ENCODE results near the gene FAM240A. TPM values are rescaled to one million over a fixed set of nuclear protein-coding genes. Genes with fewer than 3 reads are reported as not detected.

The FAM240A gene
- total RNA-seq, 1 donor from 2014 or later, result not detected

GRCh38 chr3:46672349-46672695, 60.0 kb downstream of the FAM240A start:
- TF ChIP-seq, protein P1, sequence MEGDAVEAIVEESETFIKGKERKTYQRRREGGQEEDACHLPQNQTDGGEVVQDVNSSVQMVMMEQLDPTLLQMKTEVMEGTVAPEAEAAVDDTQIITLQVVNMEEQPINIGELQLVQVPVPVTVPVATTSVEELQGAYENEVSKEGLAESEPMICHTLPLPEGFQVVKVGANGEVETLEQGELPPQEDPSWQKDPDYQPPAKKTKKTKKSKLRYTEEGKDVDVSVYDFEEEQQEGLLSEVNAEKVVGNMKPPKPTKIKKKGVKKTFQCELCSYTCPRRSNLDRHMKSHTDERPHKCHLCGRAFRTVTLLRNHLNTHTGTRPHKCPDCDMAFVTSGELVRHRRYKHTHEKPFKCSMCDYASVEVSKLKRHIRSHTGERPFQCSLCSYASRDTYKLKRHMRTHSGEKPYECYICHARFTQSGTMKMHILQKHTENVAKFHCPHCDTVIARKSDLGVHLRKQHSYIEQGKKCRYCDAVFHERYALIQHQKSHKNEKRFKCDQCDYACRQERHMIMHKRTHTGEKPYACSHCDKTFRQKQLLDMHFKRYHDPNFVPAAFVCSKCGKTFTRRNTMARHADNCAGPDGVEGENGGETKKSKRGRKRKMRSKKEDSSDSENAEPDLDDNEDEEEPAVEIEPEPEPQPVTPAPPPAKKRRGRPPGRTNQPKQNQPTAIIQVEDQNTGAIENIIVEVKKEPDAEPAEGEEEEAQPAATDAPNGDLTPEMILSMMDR (IDR thresholded peaks at IDR 0.05; ENCODE audit: partially characterized antibody, unreplicated experiment), result no peak
- Mint-ChIP-seq H3K36me3 (ENCODE audit: unreplicated experiment) (no peaks in the 10 kb centered on the region), H3K9me3 (ENCODE audit: unreplicated experiment) (peaks cover 5% of the 10 kb centered on the region), H3K4me3 (ENCODE audit: unreplicated experiment) (no peak overlapping the region), H3K27me3 (ENCODE audit: unreplicated experiment) (peaks cover 3% of the 10 kb centered on the region), H3K27ac (ENCODE audit: unreplicated experiment) (no peak overlapping the region), H3K4me1 (ENCODE audit: low read depth, unreplicated experiment) (peaks cover 10% of the 10 kb centered on the region)
- DNase-seq, result no peak

- H3K4me3 Mint-ChIP-seq (ENCODE audit: unreplicated experiment), result no peak overlapping the region
- H3K27ac Mint-ChIP-seq (ENCODE audit: unreplicated experiment), result no peak overlapping the region
- H3K27me3 Mint-ChIP-seq (ENCODE audit: unreplicated experiment), result peaks cover 2% of the 10 kb centered on the region
- no peaks in the 10 kb centered on the region for H3K36me3 Mint-ChIP-seq (ENCODE audit: unreplicated experiment)
- peak; percentile 1 for DNase-seq
- TF ChIP-seq, protein P1 (IDR thresholded peaks at IDR 0.05; ENCODE audit: partially characterized antibody, unreplicated experiment), result no peak
- H3K4me1 Mint-ChIP-seq (ENCODE audit: low read depth, unreplicated experiment), result peaks cover 2% of the 10 kb centered on the region
- H3K9me3 Mint-ChIP-seq (ENCODE audit: unreplicated experiment), result peaks cover 3% of the 10 kb centered on the region
Measured at GRCh38 chr3:46673151-46674030, 61.1 kb downstream of the FAM240A start.

DNA sequence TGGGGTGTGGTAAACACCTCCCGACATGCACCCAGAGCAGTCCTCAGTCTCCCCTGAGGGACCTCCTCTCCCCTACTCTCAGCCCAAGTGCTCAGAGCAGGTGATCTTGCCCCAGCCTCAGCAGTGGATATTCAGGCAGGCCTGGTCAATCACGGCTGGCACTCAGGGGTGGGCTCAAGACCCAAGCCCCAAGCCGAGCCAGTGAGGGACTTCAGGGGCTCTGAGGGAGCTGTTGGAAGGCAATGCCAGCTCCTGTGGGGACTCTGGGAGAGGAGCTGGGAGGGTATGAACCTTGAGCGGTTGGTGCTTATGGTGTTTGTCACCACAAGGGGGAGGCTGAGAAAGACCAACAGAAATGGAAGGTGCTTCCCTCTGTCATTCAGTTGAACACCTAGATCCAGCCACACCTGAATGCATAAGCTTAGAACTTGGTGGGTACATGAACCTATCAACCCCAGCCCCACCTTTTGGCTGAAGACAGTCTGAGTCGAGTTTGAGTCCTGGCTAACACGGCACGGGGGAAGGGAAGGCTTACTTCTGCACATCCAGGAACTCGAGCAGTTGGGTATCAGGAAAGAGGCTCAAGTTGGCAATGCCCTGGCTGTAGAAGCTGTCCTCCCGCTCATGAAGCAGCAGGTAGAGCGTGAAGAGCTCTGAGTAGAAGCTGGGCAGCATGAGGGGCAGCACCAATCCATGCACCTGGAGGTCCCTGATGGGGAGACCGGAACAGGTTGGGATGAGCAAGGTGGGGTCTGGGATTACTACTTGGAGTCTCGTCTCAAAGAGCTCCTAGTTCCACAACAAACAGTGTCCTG, 61.9 kb downstream of the FAM240A start:
- TF ChIP-seq, protein P1 (IDR thresholded peaks at IDR 0.05; ENCODE audit: partially characterized antibody, unreplicated experiment), result peak; percentile 26
- Mint-ChIP-seq H3K27me3 (ENCODE audit: unreplicated experiment) (peaks cover 2% of the 10 kb centered on the region), H3K27ac (ENCODE audit: unreplicated experiment) (no peak overlapping the region)

GRCh38 chr3:46675426-46675825, 63.1 kb downstream of the FAM240A start:
- Mint-ChIP-seq H3K36me3 (ENCODE audit: unreplicated experiment) (no peaks in the 10 kb centered on the region), H3K27ac (ENCODE audit: unreplicated experiment) (no peak overlapping the region), H3K4me1 (ENCODE audit: low read depth, unreplicated experiment) (no peaks in the 10 kb centered on the region), H3K27me3 (ENCODE audit: unreplicated experiment) (peaks cover 3% of the 10 kb centered on the region), H3K4me3 (ENCODE audit: unreplicated experiment) (no peak overlapping the region), H3K9me3 (ENCODE audit: unreplicated experiment) (peaks cover 3% of the 10 kb centered on the region)
- TF ChIP-seq, protein P1 (IDR thresholded peaks at IDR 0.05; ENCODE audit: partially characterized antibody, unreplicated experiment), result no peak
- DNase-seq, result peak; percentile 6

More for the DNA sequence above, 61.9 kb downstream of the FAM240A start:
- no peak overlapping the region for H3K4me3 Mint-ChIP-seq (ENCODE audit: unreplicated experiment)
- no peaks in the 10 kb centered on the region for H3K36me3 Mint-ChIP-seq (ENCODE audit: unreplicated experiment)
- H3K4me1 Mint-ChIP-seq (ENCODE audit: low read depth, unreplicated experiment), result no peaks in the 10 kb centered on the region
- DNase-seq, result peak; percentile 5
- peaks cover 3% of the 10 kb centered on the region for H3K9me3 Mint-ChIP-seq (ENCODE audit: unreplicated experiment)

Other genes with a start within 250 kb of the FAM240A start
- gene CCR5, start 241.6 kb upstream of the FAM240A start, total RNA-seq (ENCODE audit: unreplicated experiment), result not detected
- gene CCRL2, start 205.3 kb upstream of the FAM240A start, total RNA-seq (ENCODE audit: unreplicated experiment), result not detected
- not detected for gene LTF, start 147.6 kb upstream of the FAM240A start, total RNA-seq (ENCODE audit: unreplicated experiment)
- not detected for gene RTP3, start 114.5 kb upstream of the FAM240A start, total RNA-seq (ENCODE audit: unreplicated experiment)
- gene LRRC2, start 46.2 kb upstream of the FAM240A start, total RNA-seq (ENCODE audit: unreplicated experiment), result not detected
- 0.51 TPM for gene ALS2CL, start 81.2 kb downstream of the FAM240A start, total RNA-seq (ENCODE audit: unreplicated experiment)
- gene TMIE, start 88.9 kb downstream of the FAM240A start, total RNA-seq (ENCODE audit: unreplicated experiment), result not detected
- not detected for gene PRSS50, start 105.3 kb downstream of the FAM240A start, total RNA-seq (ENCODE audit: unreplicated experiment)

Measured in glutamatergic neuron (in vitro differentiated cells).